HCT116 (cell line): ENCODE data around the gene CCNJL. TPM values are rescaled to one million over a fixed set of nuclear protein-coding genes. Genes with fewer than 3 reads are reported as not detected.

Experiments
- ATAC-seq: fragments of 200-7000 bp; cut with Tn5 transposase; 2 replicates; pipeline ENCODE4 v1.9.1; 2020; ENCODE audit warnings: mild to moderate bottlenecking, moderate library complexity
- BruUV-seq: library from RNA; stranded (reverse); fragments of 400-500 nt; replicated peaks from 2 replicates; lab custom pipeline; 2021; lab: Mats Ljungman, UMichigan
- CTCF ChIA-PET: fragments of 300-600 bp; sonication (Branson Sonifier 250); formaldehyde crosslinking; loops from one replicate; lab custom pipeline; 2021; ENCODE audit warnings: antibody characterized with exemption; lab: Charles Lee
- POLR2A ChIA-PET: fragments of 300-600, 350-600 bp; sonication (Branson Sonifier 250); formaldehyde crosslinking; loops from one replicate; lab custom pipeline; 2021; ENCODE audit warnings: antibody characterized with exemption; lab: Charles Lee
- RAD21 ChIA-PET, 2 experiments: fragments of 300-600 bp; sonication (Branson Sonifier 250); formaldehyde crosslinking; loops; one replicate each; lab custom pipeline; 2023; ENCODE audit warnings: low total read pairs in 2 of 2; ENCODE audit not compliant: uncharacterized antibody in 2 of 2, unreplicated experiment in 2 of 2, low non-redundant PET in 1 of 2; lab: Charles Lee
- DNase-seq: peaks from one replicate; pipeline ENCODE4 v3.0.0-alpha.2; 2010; ENCODE audit warnings: low read depth, low spot score
- H2AFZ ChIP-seq: fragments of 200-600 bp; shearing (Covaris generic), sonication (generic); 2 replicates; pipeline ENCODE4 v1.6.1; 2017; ENCODE audit warnings: low read depth, mixed run types, mixed read lengths, antibody characterized with exemption, low read length; ENCODE audit not compliant: poor library complexity, severe bottlenecking
- H3K27ac ChIP-seq: 2 replicates; pipeline ENCODE4 v1.5.1; 2012; ENCODE audit warnings: low read depth, low read length
- H3K27me3 ChIP-seq: fragments of 200-600 bp; sonication (generic); 2 replicates; pipeline ENCODE4 v1.6.1; 2016; ENCODE audit warnings: mixed run types, low read length, mixed read lengths; ENCODE audit not compliant: insufficient read depth
- H3K36me3 ChIP-seq, 2 experiments: fragments of 200-500 bp in 1 of 2; fragments of 200-600 bp in 1 of 2; sonication (Bioruptor generic) in 1 of 2; sonication (generic) in 1 of 2; 2 replicates each; pipeline versions ENCODE4 v1.5.1 to v1.6.1; 2014 to 2016; ENCODE audit warnings: low read length in 2 of 2, inconsistent platforms in 1 of 2, mixed read lengths in 1 of 2, mixed run types in 1 of 2; ENCODE audit not compliant: insufficient read depth in 2 of 2, control insufficient read depth in 1 of 2
- H3K4me1 ChIP-seq, 2 experiments: fragments of 200-600 bp in 1 of 2; sonication (generic) in 1 of 2; 2 replicates each; pipeline versions ENCODE4 v1.5.1 to v1.6.1; 2012 to 2017; ENCODE audit warnings: low read length in 2 of 2, inconsistent platforms in 1 of 2, mild to moderate bottlenecking in 1 of 2, mixed read lengths in 1 of 2, mixed run types in 1 of 2, moderate library complexity in 1 of 2; ENCODE audit not compliant: insufficient read depth in 2 of 2, control insufficient read depth in 1 of 2
- H3K4me2 ChIP-seq: fragments of 200-600 bp; sonication (generic); 2 replicates; pipeline ENCODE4 v1.6.1; 2017; ENCODE audit warnings: mixed run types, low read length, mixed read lengths
- H3K4me3 ChIP-seq, 2 experiments: fragments of 200-600 bp in 1 of 2; sonication (generic) in 1 of 2; replicated peaks in 1 of 2; 2 replicates each; pipeline ENCODE4 v1.5.1; 2011 to 2016; ENCODE audit warnings: low read length in 2 of 2, control low read depth in 1 of 2, low read depth in 1 of 2, mild to moderate bottlenecking in 1 of 2, mixed read lengths in 1 of 2, mixed run types in 1 of 2
- H3K79me2 ChIP-seq: fragments of 200-600 bp; sonication (generic); 2 replicates; pipeline ENCODE4 v1.6.1; 2017; ENCODE audit warnings: mild to moderate bottlenecking, mixed run types, low read length, moderate library complexity, mixed read lengths; ENCODE audit not compliant: insufficient read depth
- H3K9ac ChIP-seq: fragments of 200-600 bp; sonication (generic); 2 replicates; pipeline ENCODE4 v1.6.1; 2016; ENCODE audit warnings: low read length, mixed read lengths
- H3K9me2 ChIP-seq: fragments of 200-600 bp; sonication (generic), shearing (Covaris generic); 2 replicates; pipeline ENCODE4 v1.6.1; 2017; ENCODE audit warnings: mixed run types, mild to moderate bottlenecking, moderate library complexity; ENCODE audit not compliant: insufficient read depth
- H3K9me3 ChIP-seq, 2 experiments: fragments of 200-500 bp in 1 of 2; fragments of 200-600 bp in 1 of 2; sonication (Bioruptor generic) in 1 of 2; sonication (generic) in 1 of 2; 2 replicates each; pipeline ENCODE4 v1.6.1; 2014 to 2017; ENCODE audit warnings: low read length in 2 of 2, mixed read lengths in 2 of 2, inconsistent platforms in 1 of 2, low read depth in 1 of 2, mild to moderate bottlenecking in 1 of 2, mixed run types in 1 of 2, moderate library complexity in 1 of 2; ENCODE audit not compliant: control insufficient read depth in 1 of 2, insufficient read depth in 1 of 2
- H4K20me1 ChIP-seq: fragments of 200-600 bp; sonication (generic), shearing (Covaris generic); 2 replicates; pipeline ENCODE4 v1.6.1; 2017; ENCODE audit warnings: mixed run types, mild to moderate bottlenecking, moderate library complexity; ENCODE audit not compliant: insufficient read depth
- ATF3 ChIP-seq: IDR thresholded peaks from 2 replicates; pipeline ENCODE4 v1.6.1; 2012
- CBX3 ChIP-seq: IDR thresholded peaks from 2 replicates; pipeline ENCODE4 v1.6.1; 2012; ENCODE audit warnings: low read depth
- CEBPB ChIP-seq: IDR thresholded peaks from 2 replicates; pipeline ENCODE4 v1.6.1; 2012; ENCODE audit warnings: low read depth
- EGR1 ChIP-seq: IDR thresholded peaks from 2 replicates; pipeline ENCODE4 v1.6.1; 2012; ENCODE audit warnings: low read depth
- ELF1 ChIP-seq: IDR thresholded peaks from 2 replicates; pipeline ENCODE4 v1.6.1; 2012; ENCODE audit warnings: low read depth, borderline replicate concordance
- EZH2 ChIP-seq: fragments of 200-600 bp; sonication (generic); IDR thresholded peaks from 2 replicates; pipeline ENCODE4 v1.6.1; 2017; ENCODE audit warnings: antibody characterized with exemption, mixed run types
- EZH2phosphoT487 ChIP-seq: fragments of 200-600 bp; IDR thresholded peaks from 2 replicates; pipeline ENCODE4 v1.6.1; 2018; ENCODE audit warnings: antibody characterized with exemption, borderline replicate concordance
- FOSL1 ChIP-seq: IDR thresholded peaks from 2 replicates; pipeline ENCODE4 v1.6.1; 2012; ENCODE audit warnings: low read depth
- MAX ChIP-seq: IDR thresholded peaks from 2 replicates; pipeline ENCODE4 v1.6.1; 2012
- POLR2A ChIP-seq: IDR thresholded peaks from 2 replicates; pipeline ENCODE4 v1.7.0; 2011; ENCODE audit warnings: borderline replicate concordance; ENCODE audit not compliant: insufficient read depth, insufficient read length; ENCODE audit errors: extremely low read depth
- RAD21 ChIP-seq: IDR thresholded peaks from 2 replicates; pipeline ENCODE4 v1.6.1; 2012; ENCODE audit warnings: low read depth, mild to moderate bottlenecking
- REST ChIP-seq: IDR thresholded peaks from 2 replicates; pipeline ENCODE4 v1.6.1; 2012; ENCODE audit warnings: low read depth
- SP1 ChIP-seq: IDR thresholded peaks from 2 replicates; pipeline ENCODE4 v1.6.1; 2012; ENCODE audit warnings: low read depth
- SRF ChIP-seq: IDR thresholded peaks from 2 replicates; pipeline ENCODE4 v1.6.1; 2012; ENCODE audit warnings: low read depth
- TCF7L2 ChIP-seq: IDR thresholded peaks from 2 replicates; pipeline ENCODE4 v1.7.0; 2011; ENCODE audit warnings: borderline replicate concordance, inconsistent platforms; ENCODE audit not compliant: insufficient read depth, insufficient read length; ENCODE audit errors: extremely low read depth
- YY1 ChIP-seq: IDR thresholded peaks from 2 replicates; pipeline ENCODE4 v1.6.1; 2011; ENCODE audit warnings: low read length, low read depth, moderate library complexity, mild to moderate bottlenecking; ENCODE audit not compliant: insufficient replicate concordance; ENCODE audit errors: extremely low read depth
- ZBTB33 ChIP-seq: IDR thresholded peaks from 2 replicates; pipeline ENCODE4 v1.6.1; 2011; ENCODE audit warnings: mild to moderate bottlenecking, low read length, moderate library complexity; ENCODE audit not compliant: insufficient replicate concordance; ENCODE audit errors: extremely low read depth
- ZFX ChIP-seq: fragments of 450-650 bp; IDR thresholded peaks from 2 replicates; pipeline ENCODE4 v1.6.1; 2017
- ZNF274 ChIP-seq: fragments of 200-500 bp; sonication (Bioruptor generic); IDR thresholded peaks from 2 replicates; pipeline ENCODE4 v1.6.1; 2014; ENCODE audit warnings: mild to moderate bottlenecking, low read depth, low read length, inconsistent platforms
- intact Hi-C: fragments of 100-400 bp; cut with micrococcal nuclease; formaldehyde crosslinking; loops from 2 replicates; pipeline ENCODE4 v1.10.0; 2022
- total RNA-seq: library from RNA; stranded (reverse); gene quantifications from one replicate; pipeline ENCODE4 v1.2.1, GENCODE V29; 2021; ENCODE audit not compliant: unreplicated experiment

The CCNJL gene
- total RNA-seq, 1 experiment from 2014 or later, result 2.9 TPM

- no TSS peak for BruUV-seq
These were observed 780 bp upstream of the CCNJL start for GRCh38 chr5:160312960-160313727.

More at GRCh38 chr5:160312960-160313727, 780 bp upstream of the CCNJL start:
- intact Hi-C loops, result no loop called here
- ChIA-PET CTCF (no interaction called here), RAD21 (no interaction called here), POLR2A (interaction anchor here (0.7 kb wide), 1 partner anchor 93 kb away, joined by 3 read pairs; no protein-coding TSS in a partner anchor)
- no peak for TF ChIP-seq SRF
- no peak for TF ChIP-seq EGR1
- no peak for TF ChIP-seq ZFX
- no peak for TF ChIP-seq FOSL1
- no peak for TF ChIP-seq MAX
- TF ChIP-seq SP1, result no peak
- TF ChIP-seq CEBPB, result no peak
- no peak for TF ChIP-seq ELF1
- TF ChIP-seq YY1, result no peak
- no peak for TF ChIP-seq ZBTB33
- no peak for TF ChIP-seq POLR2A
- no peak for TF ChIP-seq ZNF274
- no peak for TF ChIP-seq ATF3
- TF ChIP-seq TCF7L2, result no peak
- no peak for TF ChIP-seq REST
- no peak for TF ChIP-seq EZH2
- no peak for TF ChIP-seq EZH2phosphoT487
- TF ChIP-seq RAD21, result no peak
- no peak for TF ChIP-seq CBX3
- H3K4me1 ChIP-seq, result peaks cover 14 to 41% of the 10 kb centered on the region in 2 experiments
- H3K4me2 ChIP-seq, result peak overlapping the region; percentile 96
- H2AFZ ChIP-seq, result peak overlapping the region; percentile 53
- H3K9ac ChIP-seq, result peak overlapping the region; percentile 61
- no peaks in the 10 kb centered on the region for H3K27me3 ChIP-seq
- no peaks in the 10 kb centered on the region for H3K9me3 ChIP-seq
- no peaks in the 10 kb centered on the region for H3K9me2 ChIP-seq
- no peaks in the 10 kb centered on the region for H3K36me3 ChIP-seq
- no peaks in the 10 kb centered on the region for H3K79me2 ChIP-seq
- peak overlapping the region; percentile 58 to 71 for H3K4me3 ChIP-seq
- no peak for ATAC-seq
- H3K27ac ChIP-seq, result peak overlapping the region; percentile 29; the same call in 1 of the 2 replicates
- no peaks in the 10 kb centered on the region for H4K20me1 ChIP-seq
- DNase-seq, result no peak
